ENCODE data around the gene PRKCE. TPM values are rescaled to one million over a fixed set of nuclear protein-coding genes. Genes with fewer than 3 reads are reported as not detected.

PRKCE gene
- total RNA-seq, 2 donors from 2014 or later = 5.8 to 18.1 TPM

GRCh38 chr2:45905632-45905958, 254.1 kb downstream of the PRKCE start:
- no peak for ATAC-seq (ENCODE audit: insufficient number of reproducible peaks, low FRiP score, low read depth)
- H3K4me3 ChIP-seq = no peak overlapping the region
- H3K27ac ChIP-seq = no peak overlapping the region
- no peaks in the 10 kb centered on the region for H3K4me1 ChIP-seq (ENCODE audit: control insufficient read depth in 1 of 2, low read depth in 2 of 2)
- no peak for TF ChIP-seq CTCF (IDR thresholded peaks at IDR 0.05)
- H3K27me3 ChIP-seq (replicated peaks; ENCODE audit: insufficient read depth) = no peaks in the 10 kb centered on the region
- H3K36me3 ChIP-seq = no peaks in the 10 kb centered on the region
- H3K9me3 ChIP-seq = no peaks in the 10 kb centered on the region
- no peak for DNase-seq (ENCODE audit: low spot score)

DNA sequence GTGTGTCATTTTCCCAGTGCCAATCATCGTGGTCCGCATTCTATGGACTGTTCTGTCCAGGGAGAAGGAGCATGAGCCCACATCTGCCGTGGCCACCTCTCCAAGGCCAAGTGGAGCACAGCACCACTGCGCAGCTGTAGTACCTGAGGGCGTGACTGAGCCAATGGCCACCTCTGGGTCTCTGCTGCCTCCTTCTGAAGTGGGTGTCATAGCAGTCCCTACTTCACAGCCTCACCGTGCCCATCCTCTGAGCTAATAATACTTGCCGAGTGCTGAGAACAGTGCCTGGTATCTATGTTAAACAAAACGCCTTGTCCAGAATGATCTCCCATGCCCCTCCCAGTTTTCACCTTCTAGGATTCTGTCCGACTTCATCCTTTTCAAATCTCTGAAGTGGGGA, 256.1 kb downstream of the PRKCE start:
- Histone ChIP-seq H3K4me3 (no peak overlapping the region), H3K27me3 (replicated peaks; ENCODE audit: insufficient read depth) (no peaks in the 10 kb centered on the region), H3K36me3 (no peaks in the 10 kb centered on the region), H3K9me3 (no peaks in the 10 kb centered on the region), H3K4me1 (ENCODE audit: control insufficient read depth in 1 of 2, low read depth in 2 of 2) (no peaks in the 10 kb centered on the region), H3K27ac (no peak overlapping the region)
- no peak for DNase-seq (ENCODE audit: low spot score)
- no peak for TF ChIP-seq CTCF (IDR thresholded peaks at IDR 0.05)
- ATAC-seq (ENCODE audit: insufficient number of reproducible peaks, low FRiP score, low read depth) = no peak

- no peaks in the 10 kb centered on the region for H3K27me3 ChIP-seq (replicated peaks; ENCODE audit: insufficient read depth)
- H3K36me3 ChIP-seq = no peaks in the 10 kb centered on the region
- H3K4me1 ChIP-seq (ENCODE audit: control insufficient read depth in 1 of 2, low read depth in 2 of 2) = no peaks in the 10 kb centered on the region
- H3K4me3 ChIP-seq = no peak overlapping the region
- ATAC-seq (ENCODE audit: insufficient number of reproducible peaks, low FRiP score, low read depth) (no peak), DNase-seq (ENCODE audit: low spot score) (no peak)
- TF ChIP-seq CTCF (IDR thresholded peaks at IDR 0.05) = no peak
- H3K9me3 ChIP-seq = no peaks in the 10 kb centered on the region
- H3K27ac ChIP-seq = no peak overlapping the region
These were observed 257.1 kb downstream of the PRKCE start for GRCh38 chr2:45908316-45909170.

- no peak for DNase-seq (ENCODE audit: low spot score)
- Histone ChIP-seq H3K9me3 (no peaks in the 10 kb centered on the region), H3K4me3 (no peak overlapping the region), H3K27ac (no peak overlapping the region), H3K4me1 (ENCODE audit: control insufficient read depth in 1 of 2, low read depth in 2 of 2) (no peaks in the 10 kb centered on the region), H3K27me3 (replicated peaks; ENCODE audit: insufficient read depth) (no peaks in the 10 kb centered on the region), H3K36me3 (no peaks in the 10 kb centered on the region)
- no peak for TF ChIP-seq CTCF (IDR thresholded peaks at IDR 0.05)
- ATAC-seq (ENCODE audit: insufficient number of reproducible peaks, low FRiP score, low read depth) = no peak
These were observed 257.7 kb downstream of the PRKCE start for GRCh38 chr2:45909171-45909565.

DNA sequence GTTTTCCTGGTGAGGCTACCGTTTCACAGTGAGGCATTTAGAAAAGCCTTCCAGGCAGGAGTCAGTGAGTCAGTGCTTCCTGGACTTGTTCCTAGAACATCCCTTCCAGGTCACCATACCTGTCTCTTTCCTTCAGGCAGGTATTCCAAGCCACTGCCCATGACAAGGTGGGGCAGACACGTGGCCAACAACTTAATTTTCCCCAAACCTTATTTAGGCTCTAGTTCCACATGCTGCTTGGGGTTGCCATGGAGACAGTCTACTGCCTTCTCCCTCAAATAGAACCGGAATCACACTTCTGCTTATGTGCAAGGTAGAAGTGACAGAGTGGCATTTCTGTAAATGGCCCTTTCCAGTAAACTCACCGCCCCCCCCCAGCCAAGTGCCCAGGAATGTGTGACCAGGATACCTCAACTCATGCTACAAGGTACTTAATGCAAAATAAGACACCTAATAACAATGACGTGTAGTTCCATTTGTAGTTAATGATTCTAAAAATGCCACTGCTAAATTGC, 258.3 kb downstream of the PRKCE start:
- no peak for ATAC-seq (ENCODE audit: insufficient number of reproducible peaks, low FRiP score, low read depth)
- no peak for TF ChIP-seq CTCF (IDR thresholded peaks at IDR 0.05)
- H3K9me3 ChIP-seq = no peaks in the 10 kb centered on the region
- no peaks in the 10 kb centered on the region for H3K27me3 ChIP-seq (replicated peaks; ENCODE audit: insufficient read depth)
- no peaks in the 10 kb centered on the region for H3K36me3 ChIP-seq
- H3K4me1 ChIP-seq (ENCODE audit: control insufficient read depth in 1 of 2, low read depth in 2 of 2) = no peaks in the 10 kb centered on the region
- DNase-seq (ENCODE audit: low spot score) = no peak
- no peak overlapping the region for H3K4me3 ChIP-seq
- H3K27ac ChIP-seq = no peak overlapping the region
